SH-SY5Y (cell line): Measurements from ENCODE around the gene DHX36.

ENCODE experiments used
- GATA2 ChIP-seq: IDR thresholded peaks from 2 replicates; pipeline ENCODE4 v1.6.1; 2011; ENCODE audit warnings: mild to moderate bottlenecking, low read depth, low read length
- GATA3 ChIP-seq: IDR thresholded peaks from 2 replicates; pipeline ENCODE4 v1.6.1; 2011; ENCODE audit warnings: low read depth, mild to moderate bottlenecking, low read length, moderate library complexity

- TF ChIP-seq GATA2 (no peak), GATA3 (no peak)
These were observed 42.9 kb upstream of the DHX36 start for GRCh38 chr3:154367221-154367620.
